Measurements from ENCODE around the gene LYST. TPM values are rescaled to one million over a fixed set of nuclear protein-coding genes. Genes with fewer than 3 reads are reported as not detected.
"Not testable (repeated sequence)": the region's sequence is repeated elsewhere in the genome, so short reads cannot be mapped to it uniquely, and the experiment has no call there.

LYST gene
- total and polyA plus RNA-seq, 2 donors (not counting 3 experiments of a cell fraction or from before 2014, with no cell fraction given), result 3.1 to 9.6 TPM

- Histone ChIP-seq H3K36me3 (ENCODE audit: control insufficient read depth in 2 of 2, extremely low read depth in 1 of 2, insufficient read depth in 2 of 2, low read length in 2 of 2) (no peaks in the 10 kb centered on the region), H3K79me2 (ENCODE audit: control insufficient read depth, insufficient read depth, low read length) (no peaks in the 10 kb centered on the region), H3K27ac (ENCODE audit: insufficient read depth, low read depth, low read length) (no peak overlapping the region), H2AFZ (ENCODE audit: low read depth, low read length) (no peak overlapping the region), H3K9me1 (replicated peaks; ENCODE audit: control insufficient read depth, extremely low read depth, insufficient read depth, low read length) (no peaks in the 10 kb centered on the region), H3K4me1 (ENCODE audit: control insufficient read depth, extremely low read depth, insufficient read depth, low read length) (peaks cover 25% of the 10 kb centered on the region), H3K27me3 (ENCODE audit: control insufficient read depth in 2 of 2, insufficient read depth in 2 of 2, low read length in 2 of 2) (peaks cover 0 to 2% of the 10 kb centered on the region in 2 experiments), H3K9me3 (replicated peaks; ENCODE audit: control insufficient read depth, insufficient read depth, low read length) (no peaks in the 10 kb centered on the region), H4K20me1 (replicated peaks; ENCODE audit: control insufficient read depth, extremely low read depth, insufficient read depth, low read length) (no peaks in the 10 kb centered on the region), H3K4me2 (ENCODE audit: insufficient read depth, low read length) (no peak overlapping the region), H3K4me3 (replicated peaks in 1 of 3; ENCODE audit: insufficient read depth in 1 of 3, low read depth in 1 of 3, low read length in 3 of 3) (no peak overlapping the region), H3K9ac (replicated peaks; ENCODE audit: extremely low read depth, insufficient read depth, low read length) (no peak overlapping the region)
- BruUV-seq (replicated peaks), result no TSS peak
- no peak for TF ChIP-seq EZH2 (IDR thresholded peaks at IDR 0.05; ENCODE audit: borderline replicate concordance, low read depth, low read length, severe bottlenecking)
- no peak for TF ChIP-seq MYC (IDR thresholded peaks at IDR 0.05; ENCODE audit: low read depth, low read length)
- no peak for TF ChIP-seq POLR2A (IDR thresholded peaks at IDR 0.05; ENCODE audit: low read depth, low read length)
- no peak for TF ChIP-seq FOS (IDR thresholded peaks at IDR 0.05; ENCODE audit: borderline replicate concordance, insufficient read depth, low read length)
- no peak for DNase-seq (ENCODE audit: low read depth, low spot score)
- dilution Hi-C loops (cut with MboI; ENCODE audit: extremely low pct_ligation_motif_present, low sequenced_read_pairs), result no loop called here
- no peak for FAIRE-seq
- intact Hi-C loops (cut with micrococcal nuclease), result no loop called here
- ChIA-PET CTCF (interaction anchor here (0.6 to 2.9 kb wide), 4 partner anchors 11 to 295 kb away, joined by 4 to 15 read pairs (median 6); no protein-coding TSS in a partner anchor), POLR2A (no interaction called here)
Measured at GRCh38 chr1:235906436-235906835, 39.7 kb upstream of the LYST start.

- DNase-seq (ENCODE audit: low read depth, low spot score); H3K9me3 ChIP-seq (replicated peaks; ENCODE audit: control insufficient read depth, insufficient read depth, low read length); H3K4me1 ChIP-seq (ENCODE audit: control insufficient read depth, extremely low read depth, insufficient read depth, low read length); H3K27ac ChIP-seq (ENCODE audit: insufficient read depth, low read depth, low read length); H3K36me3 ChIP-seq (ENCODE audit: control insufficient read depth in 2 of 2, extremely low read depth in 1 of 2, insufficient read depth in 2 of 2, low read length in 2 of 2); H3K4me3 ChIP-seq (replicated peaks in 1 of 3; ENCODE audit: insufficient read depth in 1 of 3, low read depth in 1 of 3, low read length in 3 of 3); H3K79me2 ChIP-seq (ENCODE audit: control insufficient read depth, insufficient read depth, low read length); H3K27me3 ChIP-seq (ENCODE audit: control insufficient read depth in 2 of 2, insufficient read depth in 2 of 2, low read length in 2 of 2); H2AFZ ChIP-seq (ENCODE audit: low read depth, low read length); intact Hi-C loops (cut with micrococcal nuclease); H3K9me1 ChIP-seq (replicated peaks; ENCODE audit: control insufficient read depth, extremely low read depth, insufficient read depth, low read length); H3K4me2 ChIP-seq (ENCODE audit: insufficient read depth, low read length); H4K20me1 ChIP-seq (replicated peaks; ENCODE audit: control insufficient read depth, extremely low read depth, insufficient read depth, low read length); BruUV-seq (replicated peaks); dilution Hi-C loops (cut with MboI; ENCODE audit: extremely low pct_ligation_motif_present, low sequenced_read_pairs); CTCF ChIA-PET; POLR2A ChIA-PET; FAIRE-seq; H3K9ac ChIP-seq (replicated peaks; ENCODE audit: extremely low read depth, insufficient read depth, low read length): not testable (repeated sequence)
Measured at GRCh38 chr1:235903809-235904208, 37.1 kb upstream of the LYST start.
